OCI-LY7 (cell line): Measurements from ENCODE around the gene MBOAT2.

Source experiments
- CTCF ChIP-seq: fragments of 200-600 bp; sonication (generic); conservative IDR thresholded peaks from 2 replicates; pipeline ENCODE4 v1.5.1; 2014; ENCODE audit warnings: mild to moderate bottlenecking, antibody characterized with exemption, low read length, moderate library complexity, mixed read lengths
- EZH2phosphoT487 ChIP-seq: fragments of 200-600 bp; sonication (generic); IDR thresholded peaks from 2 replicates; pipeline ENCODE4 v1.6.1; 2018; ENCODE audit warnings: low read depth, borderline replicate concordance, mild to moderate bottlenecking, mixed run types, antibody characterized with exemption, low read length, moderate library complexity, mixed read lengths

GRCh38 chr2:8857709-8858108 lies 145.8 kb downstream of the MBOAT2 start:
- no peak for TF ChIP-seq CTCF
- TF ChIP-seq EZH2phosphoT487 = no peak
